Right atrium auricular region (tissue), 2 donors: Measurements from ENCODE around the gene CDC42SE2. TPM values are rescaled to one million over a fixed set of nuclear protein-coding genes. Genes with fewer than 3 reads are reported as not detected.

Source experiments
- DNase-seq: peaks from one replicate; pipeline ENCODE4 v3.0.0-alpha.2; 2019; ENCODE audit warnings: low spot score
- H3K27ac ChIP-seq, 2 donors: fragments of 200-600 bp; sonication (generic); 1 replicate in 1 of 2; 2 replicates in 1 of 2; pipeline ENCODE4 v1.5.1; 2016 to 2019
- H3K27me3 ChIP-seq, 2 donors: fragments of 200-600 bp; sonication (generic); one replicate each; pipeline versions ENCODE4 v1.5.1 to v1.6.0; 2017 to 2019
- H3K36me3 ChIP-seq: fragments of 200-600 bp; sonication (generic); one replicate; pipeline ENCODE4 v1.5.1; 2016
- H3K4me1 ChIP-seq, 2 donors: fragments of 200-600 bp; sonication (generic); one replicate each; pipeline versions ENCODE4 v1.5.1 to v1.6.0; 2017 to 2019
- H3K4me3 ChIP-seq, 2 donors: fragments of 200-600 bp; sonication (generic); 1 replicate in 1 of 2; 2 replicates in 1 of 2; pipeline ENCODE4 v1.5.1; 2017 to 2019; ENCODE audit warnings: mild to moderate bottlenecking in 1 of 2, moderate library complexity in 1 of 2
- H3K9me3 ChIP-seq, 2 donors: fragments of 200-600 bp; sonication (generic); one replicate each; pipeline ENCODE4 v1.5.1; 2019
- CTCF ChIP-seq, 2 donors: fragments of 200-600 bp; sonication (generic); IDR thresholded peaks; one replicate each; pipeline ENCODE4 v1.5.1; 2019; ENCODE audit warnings: antibody characterized with exemption in 2 of 2
- total RNA-seq, 2 donors: library from RNA; depleted of rRNA; stranded (reverse); fragments of >200 nt; gene quantifications; one replicate each; pipeline ENCODE4 v1.1.0, GENCODE V29; 2016

CDC42SE2 gene
- total RNA-seq, 2 donors from 2014 or later = 13.5 to 15.0 TPM

- Histone ChIP-seq H3K4me1 (no peaks in the 10 kb centered on the region), H3K27ac (no peak overlapping the region), H3K4me3 (no peak overlapping the region), H3K27me3 (no peaks in the 10 kb centered on the region), H3K36me3 (no peaks in the 10 kb centered on the region), H3K9me3 (no peaks in the 10 kb centered on the region)
- no peak for DNase-seq
- no peak for TF ChIP-seq CTCF (IDR thresholded peaks at IDR 0.05)
Measured at GRCh38 chr5:131286400-131286715, 22.5 kb downstream of the CDC42SE2 start.

- H3K36me3 ChIP-seq = no peaks in the 10 kb centered on the region
- H3K9me3 ChIP-seq = no peaks in the 10 kb centered on the region
- no peak for TF ChIP-seq CTCF (IDR thresholded peaks at IDR 0.05)
- H3K27ac ChIP-seq = no peak overlapping the region
- DNase-seq = no peak
- H3K27me3 ChIP-seq = no peaks in the 10 kb centered on the region
- no peaks in the 10 kb centered on the region for H3K4me1 ChIP-seq
- H3K4me3 ChIP-seq = no peak overlapping the region
Measured at GRCh38 chr5:131288328-131288727, 24.5 kb downstream of the CDC42SE2 start.

GRCh38 chr5:131289738-131290137 is 25.9 kb downstream of the CDC42SE2 start:
- Histone ChIP-seq H3K36me3 (no peaks in the 10 kb centered on the region), H3K4me1 (no peaks in the 10 kb centered on the region), H3K4me3 (no peak overlapping the region), H3K27me3 (no peaks in the 10 kb centered on the region), H3K9me3 (no peaks in the 10 kb centered on the region), H3K27ac (no peak overlapping the region)
- no peak for DNase-seq
- no peak for TF ChIP-seq CTCF (IDR thresholded peaks at IDR 0.05)

GRCh38 chr5:131296213-131296672 is 32.4 kb downstream of the CDC42SE2 start:
- Histone ChIP-seq H3K27me3 (no peaks in the 10 kb centered on the region), H3K4me1 (no peaks in the 10 kb centered on the region), H3K36me3 (no peaks in the 10 kb centered on the region), H3K9me3 (no peaks in the 10 kb centered on the region), H3K4me3 (no peak overlapping the region), H3K27ac (no peak overlapping the region)
- no peak for DNase-seq
- no peak for TF ChIP-seq CTCF (IDR thresholded peaks at IDR 0.05)

GRCh38 chr5:131297886-131298285 is 34.0 kb downstream of the CDC42SE2 start:
- Histone ChIP-seq H3K27ac (no peak overlapping the region), H3K4me3 (no peak overlapping the region), H3K27me3 (no peaks in the 10 kb centered on the region), H3K36me3 (no peaks in the 10 kb centered on the region), H3K9me3 (no peaks in the 10 kb centered on the region), H3K4me1 (peaks cover 0 to under 1% of the 10 kb centered on the region in 2 donors)
- no peak for TF ChIP-seq CTCF (IDR thresholded peaks at IDR 0.05)
- DNase-seq = no peak

- H3K27me3 ChIP-seq = no peaks in the 10 kb centered on the region
- H3K36me3 ChIP-seq = no peaks in the 10 kb centered on the region
- no peak overlapping the region for H3K4me3 ChIP-seq
- peaks cover 0 to 9% of the 10 kb centered on the region in 2 donors for H3K4me1 ChIP-seq
- TF ChIP-seq CTCF (IDR thresholded peaks at IDR 0.05) = no peak
- H3K27ac ChIP-seq = no peak overlapping the region
- H3K9me3 ChIP-seq = no peaks in the 10 kb centered on the region
- no peak for DNase-seq
Measured at GRCh38 chr5:131299465-131299864, 35.6 kb downstream of the CDC42SE2 start.
